GM18868 (cell line): ENCODE measurements around the gene CCR6.

ENCODE experiments used
- ATAC-seq: cut with Tn5 transposase; IDR thresholded peaks from one replicate; pipeline ENCODE4 v1.9.1; 2021; ENCODE audit warnings: mild to moderate bottlenecking, moderate library complexity; ENCODE audit not compliant: unreplicated experiment

The CCR6 gene

GRCh38 chr6:167141667-167142432 is 19.0 kb downstream of the CCR6 start:
- peak; percentile 76 for ATAC-seq

GRCh38 chr6:167142433-167142761 is 19.5 kb downstream of the CCR6 start:
- ATAC-seq: no peak

- no peak for ATAC-seq
Measured at GRCh38 chr6:167143041-167143440, 20.1 kb downstream of the CCR6 start.

- no peak for ATAC-seq
Measured at GRCh38 chr6:167145461-167145860, 22.6 kb downstream of the CCR6 start.

GRCh38 chr6:167146135-167146534 is 23.2 kb downstream of the CCR6 start:
- ATAC-seq: no peak

GRCh38 chr6:167146977-167147376 is 24.1 kb downstream of the CCR6 start:
- ATAC-seq: no peak

- no peak for ATAC-seq
Measured at GRCh38 chr6:167148021-167148420, 25.1 kb downstream of the CCR6 start.

- no peak for ATAC-seq
Measured at GRCh38 chr6:167148997-167149396, 26.1 kb downstream of the CCR6 start.

GRCh38 chr6:167150941-167151549 is 28.1 kb downstream of the CCR6 start:
- peak; percentile 43 for ATAC-seq

- peak; percentile 20 for ATAC-seq
Measured at GRCh38 chr6:167151648-167152047, 28.8 kb downstream of the CCR6 start.

- peak; percentile 44 for ATAC-seq
Measured at GRCh38 chr6:167152862-167153261, 30.0 kb downstream of the CCR6 start.

- peak; percentile 63 for ATAC-seq
Measured at GRCh38 chr6:167153521-167153959, 30.6 kb downstream of the CCR6 start.

- no peak for ATAC-seq
Measured at GRCh38 chr6:167154291-167154690, 31.4 kb downstream of the CCR6 start.

- no peak for ATAC-seq
Measured at GRCh38 chr6:167154895-167155294, 32.0 kb downstream of the CCR6 start.

GRCh38 chr6:167157414-167157813 is 34.5 kb downstream of the CCR6 start:
- no peak for ATAC-seq

- no peak for ATAC-seq
Measured at GRCh38 chr6:167157863-167158262, 35.0 kb downstream of the CCR6 start, which contains the start of gene GPR31. Gene GPR31, minus strand, starts transcription at chr6:167157980. Its CDS starts 149 bp downstream, at chr6:167157831.

GRCh38 chr6:167161851-167162467 is 39.1 kb downstream of the CCR6 start:
- no peak for ATAC-seq

- ATAC-seq: no peak
Measured at GRCh38 chr6:167162591-167162990, 39.7 kb downstream of the CCR6 start.

GRCh38 chr6:167163476-167164011 is 40.6 kb downstream of the CCR6 start:
- ATAC-seq: no peak

- ATAC-seq: no peak
Measured at GRCh38 chr6:167164261-167164660, 41.4 kb downstream of the CCR6 start.

- no peak for ATAC-seq
Measured at GRCh38 chr6:167165858-167166471, 43.1 kb downstream of the CCR6 start.
